Naive thymus-derived CD4-positive, alpha-beta T cell (primary cell): ENCODE data around the gene NOVA2. TPM values are rescaled to one million over a fixed set of nuclear protein-coding genes. Genes with fewer than 3 reads are reported as not detected.

ENCODE experiments used
- ATAC-seq: fragments of 150-1000 bp; cut with Tn5 transposase; 2 replicates; pipeline ENCODE4 v1.10.0; 2021; ENCODE audit warnings: mild to moderate bottlenecking, moderate library complexity
- CTCF ChIA-PET: fragments of 350-600 bp; sonication (Branson Sonifier 250); formaldehyde crosslinking; loops from one replicate; lab custom pipeline; 2021; ENCODE audit warnings: antibody characterized with exemption; lab: Charles Lee
- POLR2A ChIA-PET: fragments of 350-600 bp; sonication (Branson Sonifier 250); formaldehyde crosslinking; loops from one replicate; lab custom pipeline; 2021; ENCODE audit warnings: antibody characterized with exemption, inconsistent platforms; lab: Charles Lee
- DNase-seq, 9 donors: peaks; one replicate each; pipeline versions ENCODE4 v3.0.0 to v3.0.0-alpha.2; 2020 to 2022; ENCODE audit warnings: mixed read lengths in 1 of 9
- H3K27ac ChIP-seq: one replicate; pipeline ENCODE4 v1.7.0; 2013; ENCODE audit warnings: mild to moderate bottlenecking, low read depth, low read length, moderate library complexity
- H3K27me3 ChIP-seq, 2 donors: one replicate each; pipeline ENCODE4 v1.7.0; 2013; ENCODE audit warnings: low read length in 2 of 2, mild to moderate bottlenecking in 2 of 2, moderate library complexity in 2 of 2; ENCODE audit not compliant: control insufficient read depth in 2 of 2, insufficient read depth in 2 of 2
- H3K36me3 ChIP-seq, 3 experiments: 1 replicate in 2 of 3; 2 replicates in 1 of 3; pipeline ENCODE4 v1.7.0; 2013; ENCODE audit warnings: low read length in 3 of 3, mild to moderate bottlenecking in 3 of 3, moderate library complexity in 1 of 3; ENCODE audit not compliant: insufficient read depth in 3 of 3, control insufficient read depth in 2 of 3
- H3K4me1 ChIP-seq, 2 donors: one replicate each; pipeline ENCODE4 v1.7.0; 2013; ENCODE audit warnings: low read length in 2 of 2, mild to moderate bottlenecking in 2 of 2, moderate library complexity in 1 of 2; ENCODE audit not compliant: control insufficient read depth in 2 of 2, insufficient read depth in 2 of 2
- H3K4me3 ChIP-seq: 2 replicates; pipeline ENCODE4 v1.7.0; 2013; ENCODE audit warnings: mild to moderate bottlenecking, low read length
- H3K9me3 ChIP-seq, 3 experiments: 1 replicate in 2 of 3; 2 replicates in 1 of 3; pipeline ENCODE4 v1.7.0; 2013; ENCODE audit warnings: low read length in 3 of 3; ENCODE audit not compliant: control insufficient read depth in 2 of 3
- H3K27ac Mint-ChIP-seq, 9 donors: one replicate each; pipeline ENCODE4 v1.8.0; 2020 to 2022; ENCODE audit warnings: mixed read lengths in 9 of 9, mild to moderate bottlenecking in 8 of 9, moderate library complexity in 5 of 9, inconsistent platforms in 2 of 9
- H3K27me3 Mint-ChIP-seq, 5 donors: one replicate each; pipeline ENCODE4 v1.8.0; 2021 to 2022; ENCODE audit warnings: mixed read lengths in 5 of 5, mild to moderate bottlenecking in 1 of 5
- H3K36me3 Mint-ChIP-seq, 5 donors: one replicate each; pipeline ENCODE4 v1.8.0; 2020 to 2022; ENCODE audit warnings: mixed read lengths in 5 of 5, mild to moderate bottlenecking in 3 of 5, inconsistent platforms in 1 of 5
- H3K4me1 Mint-ChIP-seq, 7 donors: one replicate each; pipeline ENCODE4 v1.8.0; 2020 to 2022; ENCODE audit warnings: mixed read lengths in 7 of 7, mild to moderate bottlenecking in 3 of 7, inconsistent platforms in 1 of 7
- H3K4me3 Mint-ChIP-seq, 10 donors: one replicate each; pipeline ENCODE4 v1.8.0; 2020 to 2022; ENCODE audit warnings: mild to moderate bottlenecking in 10 of 10, mixed read lengths in 10 of 10, moderate library complexity in 6 of 10, inconsistent platforms in 2 of 10
- H3K9me3 Mint-ChIP-seq, 11 donors: one replicate each; pipeline ENCODE4 v1.8.0; 2020 to 2022; ENCODE audit warnings: mixed read lengths in 11 of 11, mild to moderate bottlenecking in 4 of 11, inconsistent platforms in 1 of 11, moderate library complexity in 1 of 11
- intact Hi-C, 2 donors: fragments of 100-400 bp; cut with micrococcal nuclease; formaldehyde crosslinking; loops; one replicate each; pipeline ENCODE4 v1.15.1; 2023
- polyA plus RNA-seq, 2 donors: library from polyadenylated mRNA; unstranded; fragments of 300-500 nt; fragmentation: Illumina TruSeq; gene quantifications; one replicate each; pipeline ENCODE4 v1.2.3, GENCODE V29; 2021
- total RNA-seq, 6 experiments: library from RNA in 5 of 6; stranded (reverse) in 5 of 6; gene quantifications; 1 replicate in 5 of 6; 2 replicates in 1 of 6; pipeline ENCODE4 v1.2.3 and lab custom pipeline; 2021 to 2026

The NOVA2 gene
- total and polyA plus RNA-seq, 7 experiments from 2014 or later, result 0.19 TPM; not detected in 6

DNA sequence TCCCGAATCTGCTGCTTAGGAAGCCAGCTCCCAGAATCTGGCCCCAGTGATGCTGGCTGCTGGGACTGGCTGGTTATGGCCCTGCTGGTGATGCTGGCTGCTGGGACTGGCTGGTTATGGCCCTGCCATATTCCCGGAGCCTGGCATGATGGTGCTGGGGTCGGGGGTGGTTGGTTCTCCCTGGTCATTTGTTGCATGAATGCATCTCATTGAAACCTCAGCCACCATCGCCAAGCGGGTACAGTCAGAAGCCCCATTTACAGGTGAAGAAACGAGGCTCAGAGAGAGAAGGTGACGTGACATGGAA lies 47.1 kb upstream of the NOVA2 start:
- peaks cover 0 to 2% (median 0%) of the 10 kb centered on the region in 11 donors for H3K9me3 Mint-ChIP-seq
- Histone ChIP-seq H3K4me1 (peaks cover 0 to 4% of the 10 kb centered on the region in 2 donors), H3K9me3 (no peaks in the 10 kb centered on the region), H3K36me3 (no peaks in the 10 kb centered on the region), H3K27ac (no peak overlapping the region), H3K4me3 (no peak overlapping the region), H3K27me3 (no peaks in the 10 kb centered on the region)
- peaks cover 0 to 2% (median 0%) of the 10 kb centered on the region in 5 donors for H3K36me3 Mint-ChIP-seq
- ChIA-PET POLR2A (interaction anchor here (0.7 kb wide), 1 partner anchor 903 kb away, joined by 4 read pairs; no protein-coding TSS in a partner anchor), CTCF (interaction anchor here (1.1 to 1.3 kb wide), 2 partner anchors 10 to 11 kb away, joined by 3 to 4 read pairs; no protein-coding TSS in a partner anchor)
- intact Hi-C loops, result no loop called here
- H3K4me3 Mint-ChIP-seq, result no peak overlapping the region
- H3K27me3 Mint-ChIP-seq, result peaks cover 13 to 24% (median 15%) of the 10 kb centered on the region in 5 donors
- DNase-seq (no peak), ATAC-seq (no peak)
- no peak overlapping the region for H3K27ac Mint-ChIP-seq
- peaks cover 9 to 18% (median 14%) of the 10 kb centered on the region in 7 donors for H3K4me1 Mint-ChIP-seq

DNA sequence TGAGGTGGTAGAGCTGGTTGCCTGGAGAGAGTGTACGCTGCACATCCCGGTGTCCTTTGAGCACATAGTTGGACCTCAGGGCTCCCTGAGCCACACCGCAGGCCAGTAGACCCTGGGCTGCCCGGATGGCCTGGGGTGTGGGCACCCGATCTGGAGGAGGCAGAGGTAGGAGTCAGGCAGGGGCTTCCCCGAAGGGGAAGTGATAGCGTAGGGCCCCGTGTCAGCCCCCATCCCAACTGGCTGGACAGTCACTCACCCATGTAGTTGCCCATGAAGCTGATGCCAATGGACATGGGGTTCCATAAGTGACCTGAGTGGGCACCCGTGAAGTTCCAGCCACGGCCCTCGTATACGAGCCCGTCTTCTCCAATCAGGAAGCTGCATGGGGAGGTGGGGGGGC lies 45.6 kb upstream of the NOVA2 start:
- no peak overlapping the region for H3K4me3 Mint-ChIP-seq
- H3K27ac Mint-ChIP-seq, result no peak overlapping the region
- Histone ChIP-seq H3K9me3 (no peaks in the 10 kb centered on the region), H3K27ac (no peak overlapping the region), H3K36me3 (no peaks in the 10 kb centered on the region), H3K4me3 (no peak overlapping the region), H3K4me1 (peaks cover 0 to 7% of the 10 kb centered on the region in 2 donors), H3K27me3 (peaks cover 0 to 5% of the 10 kb centered on the region in 2 donors)
- POLR2A ChIA-PET, result no interaction called here
- peaks cover 11 to 34% (median 16%) of the 10 kb centered on the region in 5 donors for H3K27me3 Mint-ChIP-seq
- ATAC-seq (no peak), DNase-seq (no peak)
- intact Hi-C loops, result loop anchor here (5.0 kb wide), 2 partner anchors 92 to 117 kb away; partner anchors contain the start of gene MYPOP (in 2 of the 2)
- peaks cover 11 to 22% (median 20%) of the 10 kb centered on the region in 7 donors for H3K4me1 Mint-ChIP-seq
- peaks cover 0 to 7% (median 0%) of the 10 kb centered on the region in 5 donors for H3K36me3 Mint-ChIP-seq
- CTCF ChIA-PET, result interaction anchor here (0.8 to 1.2 kb wide), 2 partner anchors 9 to 129 kb away, joined by 3 read pairs; no protein-coding TSS in a partner anchor
- no peaks in the 10 kb centered on the region for H3K9me3 Mint-ChIP-seq

DNA sequence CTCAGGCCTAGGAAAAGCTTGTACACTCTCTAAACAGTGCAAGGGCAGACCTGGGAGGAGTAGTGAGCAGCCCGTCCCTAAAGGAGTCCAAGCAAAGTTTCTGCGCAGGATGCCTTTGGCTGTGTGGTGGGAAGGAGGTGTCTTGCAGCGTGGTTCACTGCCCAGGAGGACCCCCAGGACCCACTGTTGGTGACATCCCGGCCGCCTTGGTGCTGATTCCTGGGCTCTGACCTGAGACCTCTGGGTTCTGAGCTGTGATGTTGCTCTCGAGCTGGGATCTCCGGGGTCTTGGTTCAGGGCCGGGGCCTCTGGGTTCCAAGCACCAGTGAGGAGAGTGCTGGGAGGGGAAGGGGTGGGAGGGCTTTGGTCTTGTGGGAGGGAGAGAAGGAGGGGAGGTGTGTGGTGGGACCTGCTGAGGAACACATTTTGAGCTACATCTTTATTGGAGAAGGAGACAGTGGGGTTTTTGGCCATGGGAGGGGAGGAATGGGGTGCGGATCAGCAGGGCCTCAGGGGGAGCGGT lies 45.1 kb upstream of the NOVA2 start:
- Histone ChIP-seq H3K9me3 (no peaks in the 10 kb centered on the region), H3K36me3 (no peaks in the 10 kb centered on the region), H3K27me3 (peaks cover 0 to 6% of the 10 kb centered on the region in 2 donors), H3K27ac (no peak overlapping the region), H3K4me3 (no peak overlapping the region), H3K4me1 (peaks cover 0 to 7% of the 10 kb centered on the region in 2 donors)
- DNase-seq (no peak), ATAC-seq (no peak)
- H3K4me3 Mint-ChIP-seq, result peak overlapping the region in 1 of 10 donors; percentile 56
- intact Hi-C loops, result loop anchor here (5.0 kb wide), 2 partner anchors 91 to 116 kb away; partner anchors contain the start of gene MYPOP (in 2 of the 2)
- no peak overlapping the region for H3K27ac Mint-ChIP-seq
- peaks cover 0 to 7% (median 0%) of the 10 kb centered on the region in 5 donors for H3K36me3 Mint-ChIP-seq
- no peaks in the 10 kb centered on the region for H3K9me3 Mint-ChIP-seq
- POLR2A ChIA-PET, result no interaction called here
- peaks cover 11 to 23% (median 20%) of the 10 kb centered on the region in 7 donors for H3K4me1 Mint-ChIP-seq
- H3K27me3 Mint-ChIP-seq, result peaks cover 6 to 30% (median 13%) of the 10 kb centered on the region in 5 donors
- CTCF ChIA-PET, result interaction anchor here (1.0 to 1.2 kb wide), 2 partner anchors 13 to 128 kb away, joined by 3 to 4 read pairs; no protein-coding TSS in a partner anchor

DNA sequence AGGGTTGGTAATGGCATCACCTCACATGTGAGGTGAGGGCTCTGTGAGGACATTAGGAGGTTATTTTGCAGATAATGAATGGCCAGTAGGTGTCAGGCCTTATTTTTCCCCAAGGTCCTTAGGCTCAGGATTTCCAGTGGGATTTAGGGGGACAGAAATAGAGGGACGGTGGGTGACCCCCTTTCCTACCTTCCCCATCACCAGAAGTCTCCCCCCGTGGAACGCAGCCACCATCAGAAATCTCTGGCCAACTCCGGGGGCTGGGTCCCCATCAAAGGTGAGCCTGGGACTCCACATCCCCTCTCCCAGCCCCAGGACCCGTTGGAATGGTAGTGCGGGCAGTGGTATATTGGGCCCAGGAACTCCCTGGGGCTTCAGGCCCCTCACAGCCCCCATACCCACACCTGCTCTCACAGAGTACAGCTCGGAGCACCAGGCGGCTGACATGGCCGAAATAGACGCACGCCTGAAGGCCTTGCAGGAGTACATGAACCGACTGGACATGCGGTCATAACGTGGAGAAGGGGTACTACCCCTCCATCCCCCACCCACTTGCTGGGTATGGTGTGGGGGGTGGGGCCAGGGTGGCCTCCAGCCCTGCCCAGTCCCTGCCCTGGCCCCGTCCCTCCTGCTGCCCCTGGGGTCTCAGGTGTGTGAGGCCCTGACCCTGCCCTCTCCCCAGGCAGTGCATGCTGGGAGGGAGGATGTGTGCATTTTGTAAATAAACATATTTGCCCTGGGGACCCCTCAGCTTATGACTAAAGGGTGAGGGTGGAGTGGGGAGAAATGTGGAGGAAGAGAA lies 44.4 kb upstream of the NOVA2 start:
- Mint-ChIP-seq H3K27ac (no peak overlapping the region), H3K4me3 (peak overlapping the region in 4 of 10 donors; percentile 14 to 56 (median 30)), H3K36me3 (peaks cover 0 to 7% (median 0%) of the 10 kb centered on the region in 5 donors), H3K27me3 (peaks cover 5 to 24% (median 12%) of the 10 kb centered on the region in 5 donors), H3K4me1 (peaks cover 11 to 23% (median 18%) of the 10 kb centered on the region in 7 donors), H3K9me3 (no peaks in the 10 kb centered on the region)
- ATAC-seq (no peak), DNase-seq (no peak)
- no peaks in the 10 kb centered on the region for H3K36me3 ChIP-seq
- H3K4me1 ChIP-seq, result peaks cover 0 to 7% of the 10 kb centered on the region in 2 donors
- intact Hi-C loops, result loop anchor here (2.0 to 5.0 kb wide), 4 partner anchors 23 to 116 kb away; partner anchors contain the start of genes MYPOP (in 2 of the 2) and CCDC61 (in 1 of the 2)
- ChIA-PET CTCF (interaction anchor here (1.0 kb wide), 1 partner anchor 13 kb away, joined by 4 read pairs; no protein-coding TSS in a partner anchor), POLR2A (no interaction called here)
- H3K27me3 ChIP-seq, result peaks cover 0 to 6% of the 10 kb centered on the region in 2 donors
- H3K4me3 ChIP-seq, result no peak overlapping the region
- H3K27ac ChIP-seq, result no peak overlapping the region
- H3K9me3 ChIP-seq, result no peaks in the 10 kb centered on the region

DNA sequence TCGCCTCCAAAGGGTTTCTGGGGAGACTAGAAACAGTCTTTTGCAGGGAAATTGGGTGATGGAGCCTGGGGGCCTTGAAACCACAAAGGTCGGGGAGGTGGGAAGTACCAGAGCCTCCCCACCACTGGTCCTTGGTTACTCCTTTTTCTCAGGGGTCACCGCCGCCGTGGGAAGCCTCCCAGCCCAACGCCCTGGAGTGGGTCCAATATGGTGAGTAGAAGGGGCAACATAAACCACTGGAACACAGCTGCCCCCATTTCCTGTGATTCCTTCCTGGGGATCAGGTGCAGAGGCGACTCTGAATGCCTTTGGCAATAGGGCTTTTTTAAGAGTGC lies 43.4 kb upstream of the NOVA2 start:
- DNase-seq (no peak), ATAC-seq (peak; percentile 3)
- Histone ChIP-seq H3K27ac (no peak overlapping the region), H3K9me3 (no peaks in the 10 kb centered on the region), H3K4me3 (no peak overlapping the region), H3K36me3 (no peaks in the 10 kb centered on the region), H3K4me1 (peaks cover 0 to 7% of the 10 kb centered on the region in 2 donors), H3K27me3 (peaks cover 0 to 6% of the 10 kb centered on the region in 2 donors)
- H3K4me1 Mint-ChIP-seq, result peaks cover 11 to 23% (median 18%) of the 10 kb centered on the region in 7 donors
- ChIA-PET POLR2A (no interaction called here), CTCF (interaction anchor here (0.5 to 1.1 kb wide), 3 partner anchors 10 to 147 kb away, joined by 3 read pairs; no protein-coding TSS in a partner anchor)
- H3K4me3 Mint-ChIP-seq, result peak overlapping the region; percentile 42 to 97 (median 84)
- intact Hi-C loops, result loop anchor here (2.0 to 5.0 kb wide), 4 partner anchors 22 to 115 kb away; partner anchors contain the start of genes MYPOP (in 2 of the 2) and CCDC61 (in 1 of the 2)
- peaks cover 0 to 7% (median 0%) of the 10 kb centered on the region in 5 donors for H3K36me3 Mint-ChIP-seq
- peak overlapping the region in 1 of 9 donors; percentile 14 for H3K27ac Mint-ChIP-seq
- peaks cover 5 to 19% (median 12%) of the 10 kb centered on the region in 5 donors for H3K27me3 Mint-ChIP-seq
- H3K9me3 Mint-ChIP-seq, result no peaks in the 10 kb centered on the region

DNA sequence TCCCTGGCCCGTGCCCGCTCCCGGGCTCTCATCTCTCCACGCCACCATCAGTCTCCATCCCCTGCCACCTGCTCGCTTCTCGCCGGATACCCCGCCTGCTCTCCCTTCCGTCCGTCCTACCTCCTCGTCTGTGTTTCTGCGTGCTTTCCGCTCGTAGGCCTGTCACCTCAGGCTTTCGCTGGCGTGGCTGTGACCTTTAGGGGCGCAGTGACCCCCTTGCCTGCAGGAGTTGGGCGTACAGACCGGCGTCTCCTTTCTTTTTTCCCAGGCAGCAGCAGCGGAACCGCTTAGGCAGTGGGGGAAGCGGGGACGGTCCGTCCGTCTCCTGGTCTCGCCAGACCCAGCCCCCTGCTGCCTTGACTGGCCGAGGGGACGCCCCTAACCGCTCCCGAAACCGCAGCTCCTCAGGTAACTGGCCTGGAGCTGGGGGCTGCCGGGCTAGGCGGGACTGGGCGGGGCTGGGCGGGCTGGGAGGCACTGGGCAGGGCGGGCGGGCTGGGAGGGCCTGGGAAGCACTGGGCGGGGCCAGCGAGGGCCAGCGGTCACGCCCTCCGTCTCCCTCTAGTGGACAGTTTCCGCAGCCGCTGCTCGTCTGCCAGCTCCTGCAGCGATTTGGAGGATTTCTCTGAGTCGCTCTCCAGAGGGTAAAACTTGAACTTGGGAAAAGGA lies 42.9 kb upstream of the NOVA2 start:
- H3K27me3 Mint-ChIP-seq, result peaks cover 5 to 17% (median 12%) of the 10 kb centered on the region in 5 donors
- peak overlapping the region; percentile 85 to 97 (median 92) for H3K4me3 Mint-ChIP-seq
- H3K4me1 Mint-ChIP-seq, result peaks cover 11 to 23% (median 18%) of the 10 kb centered on the region in 7 donors
- Histone ChIP-seq H3K9me3 (no peaks in the 10 kb centered on the region), H3K27me3 (peaks cover 0 to 6% of the 10 kb centered on the region in 2 donors), H3K4me1 (peaks cover 0 to 7% of the 10 kb centered on the region in 2 donors), H3K36me3 (no peaks in the 10 kb centered on the region), H3K27ac (peak overlapping the region; percentile 55), H3K4me3 (peak overlapping the region; percentile 62)
- H3K36me3 Mint-ChIP-seq, result peaks cover 0 to 7% (median under 1%) of the 10 kb centered on the region in 5 donors
- intact Hi-C loops, result loop anchor here (1.0 to 5.0 kb wide), 8 partner anchors 21 to 246 kb away; partner anchors contain the start of genes CCDC61 (in 2 of the 2), MYPOP (in 2 of the 2) and SYMPK (in 1 of the 2)
- no peaks in the 10 kb centered on the region for H3K9me3 Mint-ChIP-seq
- POLR2A ChIA-PET, result no interaction called here
- DNase-seq, result peak; percentile 57 to 84 (median 75)
- H3K27ac Mint-ChIP-seq, result peak overlapping the region in 7 of 9 donors; percentile 28 to 82 (median 50)
- peak; percentile 92 for ATAC-seq
- CTCF ChIA-PET, result interaction anchor here (0.5 to 1.1 kb wide), 3 partner anchors 10 to 146 kb away, joined by 3 read pairs; no protein-coding TSS in a partner anchor
